Hippocampal formation (tissue), 2 donors: Measurements from ENCODE around the gene SERPINA4.

Experiments
- DNase-seq, 2 donors: peaks; one replicate each; lab custom pipeline; 2025; lab: John Stamatoyannopoulos, UW

Gene SERPINA4

DNA sequence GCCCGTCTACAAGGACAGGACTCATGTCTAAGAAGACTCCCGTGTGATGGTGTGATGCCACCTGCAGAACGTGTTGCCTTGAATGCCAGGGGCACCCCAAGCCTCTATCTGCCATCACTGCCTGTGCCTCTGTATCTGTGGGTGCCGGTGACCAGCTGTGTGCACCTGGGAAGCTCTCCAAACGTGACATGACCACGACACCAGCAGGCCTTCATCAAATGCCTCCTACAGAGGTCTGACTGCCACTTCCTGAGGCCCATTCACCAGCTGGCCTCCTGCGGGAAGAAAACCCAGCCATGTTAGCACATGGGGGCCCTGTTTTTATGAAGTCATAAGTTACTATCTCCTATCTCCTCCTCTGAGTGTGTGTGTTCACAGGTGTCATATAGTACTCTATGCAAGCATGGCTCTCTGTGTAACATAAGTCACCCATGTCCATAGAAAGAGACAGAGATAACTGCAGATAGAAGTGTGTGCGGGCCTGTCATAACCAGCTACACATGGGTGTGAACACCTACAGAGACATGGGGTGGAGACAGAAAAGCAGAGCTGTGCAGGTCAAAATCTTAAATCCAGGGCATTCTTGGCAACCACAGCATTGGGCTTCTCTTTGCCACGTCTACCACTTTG is 18.3 kb upstream of the SERPINA4 start:
- no peak for DNase-seq

DNA sequence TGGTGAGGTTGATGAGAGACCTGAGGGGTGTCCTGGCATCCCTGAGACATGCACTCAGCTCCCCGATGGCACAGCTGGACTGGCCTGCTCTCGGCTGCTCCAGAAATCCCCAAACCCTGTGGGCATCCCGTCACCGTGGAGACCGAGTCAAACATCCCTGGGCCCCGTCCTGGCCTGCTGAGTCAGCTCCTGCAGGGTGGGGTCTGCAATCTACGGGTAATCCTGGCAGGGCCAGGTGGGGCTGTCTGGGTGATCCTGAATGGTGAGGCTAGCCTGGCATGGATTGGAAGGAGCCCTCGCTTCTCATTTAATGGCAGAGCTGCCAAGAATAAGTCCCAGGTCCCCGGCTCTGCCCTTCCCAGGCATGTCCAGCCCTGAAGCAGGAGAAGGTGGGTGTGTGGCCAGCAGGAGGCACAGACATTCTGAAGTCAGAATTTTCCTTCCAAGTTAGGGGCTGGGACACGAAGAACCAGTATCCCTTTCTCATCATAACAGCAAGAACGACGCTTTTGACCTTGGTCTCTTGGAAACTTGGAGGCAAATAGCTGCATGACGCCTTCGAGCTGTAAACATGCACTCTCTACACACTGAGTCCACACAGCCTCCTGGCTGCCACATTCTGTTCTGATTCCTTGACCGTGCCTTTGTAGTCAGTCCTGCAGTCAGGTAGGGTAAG is 17.7 kb upstream of the SERPINA4 start:
- DNase-seq, result no peak

DNA sequence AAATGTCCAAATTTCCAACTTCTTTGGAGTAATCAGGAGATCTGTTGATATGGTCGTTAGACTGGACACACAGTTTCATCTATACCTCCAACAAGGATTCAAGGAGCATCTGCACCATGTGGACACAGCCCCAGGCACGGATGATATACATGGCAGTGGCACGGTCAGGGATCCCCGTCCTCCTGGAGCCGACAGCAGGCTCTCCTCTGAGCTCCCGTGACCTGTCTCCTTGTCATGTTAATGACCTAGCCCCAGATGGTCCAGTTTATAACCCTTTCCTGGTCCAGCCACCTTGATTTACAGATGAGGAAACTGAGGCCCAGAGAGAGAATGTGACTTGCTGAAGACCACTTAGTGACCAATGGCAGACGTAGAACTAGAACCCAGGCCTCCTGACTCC is 16.5 kb upstream of the SERPINA4 start:
- DNase-seq, result no peak

DNA sequence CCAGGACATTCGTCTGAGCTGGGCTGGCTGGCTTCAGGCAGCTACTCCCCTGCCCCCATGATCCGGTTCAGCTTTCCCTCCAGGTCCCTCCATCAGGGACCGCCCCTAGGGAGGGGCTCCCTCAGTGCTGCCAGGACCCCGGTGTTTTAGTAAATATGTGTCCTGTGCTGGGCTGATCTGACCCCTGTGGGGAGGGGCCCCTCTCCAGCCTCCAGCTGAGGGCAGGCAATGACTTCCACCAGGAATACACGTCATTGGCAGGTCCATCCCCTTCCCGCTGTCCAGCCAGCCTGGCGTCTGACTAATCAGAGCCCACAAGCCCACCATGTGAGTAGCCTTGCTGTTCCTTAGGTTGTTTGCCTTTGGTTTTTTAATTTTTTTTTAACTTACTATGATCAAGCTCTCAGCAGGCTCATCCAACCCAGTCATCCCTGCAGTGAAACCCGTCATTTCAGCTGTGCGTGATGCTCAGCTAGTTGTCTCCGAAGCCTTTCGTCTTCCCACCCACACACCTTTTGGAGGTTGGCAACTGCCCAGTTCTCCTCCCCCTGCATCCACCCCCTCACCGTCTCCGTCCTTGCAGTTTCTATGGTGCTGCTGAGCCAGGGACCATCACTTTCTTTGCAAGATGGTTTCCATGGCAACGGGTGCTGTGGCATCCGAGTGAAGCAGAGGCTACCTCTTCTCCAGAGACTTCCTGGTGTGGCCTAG is 16.0 kb upstream of the SERPINA4 start:
- peak; percentile 12 to 24 for DNase-seq

GRCh38 chr14:94547151-94547680 is 14.0 kb upstream of the SERPINA4 start:
- DNase-seq, result no peak

- no peak for DNase-seq
Observed at GRCh38 chr14:94547726-94548125, 13.5 kb upstream of the SERPINA4 start.

DNA sequence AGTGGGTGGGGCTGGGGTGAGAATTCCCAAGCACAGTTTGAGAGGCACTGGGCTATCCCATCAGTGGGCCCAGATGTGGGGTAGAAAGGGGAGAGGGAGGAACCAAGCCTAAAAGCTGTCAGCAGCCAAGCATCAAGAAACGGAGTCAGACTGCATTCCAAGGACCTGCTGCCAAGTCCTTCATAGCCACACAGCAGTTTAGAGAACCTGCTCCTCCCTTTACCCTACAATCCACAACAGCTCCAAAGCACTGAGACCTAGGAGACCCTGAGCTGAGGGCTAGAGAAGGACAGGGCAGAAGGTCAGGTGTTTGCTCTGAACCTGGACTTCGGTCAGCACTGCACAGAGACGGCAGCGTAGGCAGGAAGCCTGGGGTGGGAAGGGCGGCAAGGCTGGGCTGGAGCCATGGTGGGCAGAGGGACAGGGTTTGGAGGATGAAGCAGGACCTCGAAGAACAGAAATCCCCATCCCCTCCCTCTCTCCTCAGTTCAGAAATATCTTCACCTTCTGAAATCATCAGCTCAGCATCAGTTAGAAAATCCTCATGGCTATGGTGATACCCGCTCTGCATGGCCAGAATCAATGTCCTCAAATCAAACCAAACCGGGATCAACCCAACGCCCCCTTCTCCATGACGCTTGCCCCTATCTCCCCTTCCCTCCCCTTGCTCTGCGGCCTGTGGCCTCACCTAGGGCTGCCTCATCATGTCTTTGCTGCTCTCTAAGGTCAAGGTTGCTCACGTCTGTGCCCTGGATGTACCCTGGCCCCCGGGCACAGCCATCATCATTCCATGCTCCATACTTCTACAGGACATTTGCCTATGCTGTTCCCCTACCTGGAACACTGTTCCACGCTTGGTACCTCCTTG is 12.9 kb upstream of the SERPINA4 start:
- DNase-seq, result no peak

GRCh38 chr14:94548999-94549985 is 11.9 kb upstream of the SERPINA4 start:
- peak in 1 of 2 donors; percentile 44 for DNase-seq

DNA sequence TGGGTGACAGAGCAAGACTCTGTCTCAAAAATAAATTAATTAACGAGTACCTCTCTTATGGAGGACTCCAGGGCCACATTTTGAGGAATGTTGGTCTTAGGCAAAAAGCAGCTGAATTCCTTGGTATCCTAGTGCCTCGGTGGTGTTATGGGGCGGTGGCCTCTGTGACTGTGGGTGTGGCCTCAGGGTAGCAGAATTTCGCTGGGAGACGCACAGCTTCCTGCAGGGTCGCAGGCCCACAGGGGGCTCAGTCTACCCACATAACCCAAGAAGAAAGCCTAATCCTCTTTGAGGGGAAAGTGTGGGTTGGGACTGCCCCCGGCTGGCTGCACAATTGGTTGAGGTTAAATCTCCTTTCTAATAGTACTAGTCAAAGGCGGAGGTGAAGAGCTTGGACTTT is 11.2 kb upstream of the SERPINA4 start:
- DNase-seq, result no peak

- no peak for DNase-seq
Observed at GRCh38 chr14:94555991-94556390, 5.3 kb upstream of the SERPINA4 start.

GRCh38 chr14:94557327-94557726 is 3.9 kb upstream of the SERPINA4 start:
- DNase-seq, result no peak

GRCh38 chr14:94558842-94559241 is 2.4 kb upstream of the SERPINA4 start:
- no peak for DNase-seq

- no peak for DNase-seq
Observed at GRCh38 chr14:94559638-94560290, 1.5 kb upstream of the SERPINA4 start.

- DNase-seq, result no peak
Observed at GRCh38 chr14:94560291-94560665, 964 bp upstream of the SERPINA4 start.

- DNase-seq, result no peak
Observed at GRCh38 chr14:94561656-94562010, 391 bp downstream of the SERPINA4 start.

- DNase-seq, result no peak
Observed at GRCh38 chr14:94562022-94562421, 780 bp downstream of the SERPINA4 start.

GRCh38 chr14:94562941-94563883 is 2.0 kb downstream of the SERPINA4 start:
- no peak for DNase-seq

- no peak for DNase-seq
Observed at GRCh38 chr14:94564381-94564780, 3.1 kb downstream of the SERPINA4 start.

- DNase-seq, result no peak
Observed at GRCh38 chr14:94568186-94568585, 6.9 kb downstream of the SERPINA4 start.
